PC-9 (cell line): Measurements from ENCODE around the gene ACOXL.

Experiments used
- CTCF ChIP-seq: fragments of 200-600 bp; sonication (generic); conservative IDR thresholded peaks from 2 replicates; pipeline ENCODE4 v1.6.1; 2017; ENCODE audit warnings: mixed run types, antibody characterized with exemption, mild to moderate bottlenecking, moderate library complexity
- EZH2 ChIP-seq: fragments of 200-600 bp; sonication (generic); IDR thresholded peaks from 2 replicates; pipeline ENCODE4 v1.8.0; 2017; ENCODE audit warnings: antibody characterized with exemption, low read depth

GRCh38 chr2:111117598-111118480, 385.5 kb downstream of the ACOXL start:
- TF ChIP-seq CTCF (no peak), EZH2 (no peak)
